Measurements from ENCODE around the gene SYNM. TPM values are rescaled to one million over a fixed set of nuclear protein-coding genes. Genes with fewer than 3 reads are reported as not detected.
"Not testable (repeated sequence)": the region's sequence is repeated elsewhere in the genome, so short reads cannot be mapped to it uniquely, and the experiment has no call there.

Gene SYNM
- total RNA-seq, 4 donors from 2014 or later: 4.7 to 32.8 (median 10.7) TPM

- no peak for TF ChIP-seq POLR2A (IDR thresholded peaks at IDR 0.05)
- no peak for TF ChIP-seq CTCF (IDR thresholded peaks at IDR 0.05)
- intact Hi-C loops (cut with DNase I; ENCODE audit: low total_unique reads): loop anchor here (10.0 kb wide), 1 partner anchor 625 kb away; no protein-coding TSS in a partner anchor
- peak in 1 of 2 donors; percentile 23 for DNase-seq (ENCODE audit: low spot score in 2 of 2)
- no peak overlapping the region for H3K4me3 ChIP-seq (ENCODE audit: low read depth, poor library complexity, severe bottlenecking)
- WGBS, 2 donors: 53 to 62% methylated on average over 5 of the region's 5 CpGs
Measured at GRCh38 chr15:99070208-99070607, 34.7 kb upstream of the SYNM start.

GRCh38 chr15:99071091-99071680, 33.7 kb upstream of the SYNM start:
- TF ChIP-seq POLR2A (IDR thresholded peaks at IDR 0.05) (no peak), CTCF (IDR thresholded peaks at IDR 0.05) (no peak)
- 86 to 87% methylated on average over 10 of the region's 10 CpGs for WGBS, 2 donors
- DNase-seq (ENCODE audit: low spot score in 2 of 2): peak in 1 of 2 donors; percentile 68
- intact Hi-C loops (cut with DNase I; ENCODE audit: low total_unique reads): loop anchor here (10.0 kb wide), 1 partner anchor 626 kb away; no protein-coding TSS in a partner anchor
- no peak overlapping the region for H3K4me3 ChIP-seq (ENCODE audit: low read depth, poor library complexity, severe bottlenecking)

GRCh38 chr15:99073008-99073717, 31.7 kb upstream of the SYNM start:
- 70 to 72% methylated on average over 4 of the region's 4 CpGs for WGBS, 2 donors
- TF ChIP-seq CTCF (IDR thresholded peaks at IDR 0.05) (no peak), POLR2A (IDR thresholded peaks at IDR 0.05) (no peak)
- no peak overlapping the region for H3K4me3 ChIP-seq (ENCODE audit: low read depth, poor library complexity, severe bottlenecking)
- intact Hi-C loops (cut with DNase I; ENCODE audit: low total_unique reads): loop anchor here (10.0 kb wide), 1 partner anchor 628 kb away; no protein-coding TSS in a partner anchor
- peak in 1 of 2 donors; percentile 32 for DNase-seq (ENCODE audit: low spot score in 2 of 2)

GRCh38 chr15:99074446-99074845, 30.4 kb upstream of the SYNM start:
- 92 to 93% methylated on average over 5 of the region's 5 CpGs for WGBS, 2 donors
- H3K4me3 ChIP-seq (ENCODE audit: low read depth, poor library complexity, severe bottlenecking): no peak overlapping the region
- intact Hi-C loops (cut with DNase I; ENCODE audit: low total_unique reads): loop anchor here (10.0 kb wide), 1 partner anchor 630 kb away; no protein-coding TSS in a partner anchor

GRCh38 chr15:99075059-99075652, 29.7 kb upstream of the SYNM start:
- intact Hi-C loops (cut with DNase I; ENCODE audit: low total_unique reads): loop anchor here (10.0 kb wide), 1 partner anchor 630 kb away; no protein-coding TSS in a partner anchor
- H3K4me3 ChIP-seq (ENCODE audit: low read depth, poor library complexity, severe bottlenecking); DNase-seq (ENCODE audit: low spot score in 2 of 2): not testable (repeated sequence)

More at GRCh38 chr15:99074446-99074845, 30.4 kb upstream of the SYNM start:
- no peak for TF ChIP-seq POLR2A (IDR thresholded peaks at IDR 0.05)
- DNase-seq (ENCODE audit: low spot score in 2 of 2): peak in 1 of 2 donors; percentile 72

- TF ChIP-seq CTCF (IDR thresholded peaks at IDR 0.05) (no peak), POLR2A (IDR thresholded peaks at IDR 0.05) (no peak)
- DNase-seq (ENCODE audit: low spot score in 2 of 2): no peak
- intact Hi-C loops (cut with DNase I; ENCODE audit: low total_unique reads): loop anchor here (10.0 kb wide), 1 partner anchor 631 kb away; no protein-coding TSS in a partner anchor
- WGBS, 2 donors: 81 to 83% methylated on average over 2 of the region's 2 CpGs
- H3K4me3 ChIP-seq (ENCODE audit: low read depth, poor library complexity, severe bottlenecking): no peak overlapping the region
Measured at GRCh38 chr15:99076109-99076508, 28.8 kb upstream of the SYNM start.
